AG09309 (cell line): ENCODE data around the gene ECPAS.
"Not testable (repeated sequence)": the region's sequence is repeated elsewhere in the genome, so short reads cannot be mapped to it uniquely, and the experiment has no call there.

Experiments used
- DNase-seq: peaks from one replicate; pipeline ENCODE4 v3.0.0-alpha.2; 2010; ENCODE audit warnings: low read depth
- H3K4me3 ChIP-seq: 2 replicates; pipeline ENCODE4 v1.5.1; 2011; ENCODE audit warnings: mild to moderate bottlenecking, low read depth, low read length, moderate library complexity; ENCODE audit not compliant: control insufficient read depth
- CTCF ChIP-seq: IDR thresholded peaks from 2 replicates; pipeline ENCODE4 v1.5.1; 2011; ENCODE audit warnings: mild to moderate bottlenecking, low read depth, low read length, inconsistent platforms; ENCODE audit not compliant: insufficient read depth, control insufficient read depth; ENCODE audit errors: missing control alignments

Gene ECPAS

GRCh38 chr9:111356481-111357244 lies 127.5 kb downstream of the ECPAS start:
- peak; percentile 74 for DNase-seq
- no peak for TF ChIP-seq CTCF
- peak overlapping the region; percentile 46 for H3K4me3 ChIP-seq

- H3K4me3 ChIP-seq: no peak overlapping the region
- no peak for DNase-seq
- TF ChIP-seq CTCF: no peak
Measured at GRCh38 chr9:111352545-111352944, 131.6 kb downstream of the ECPAS start.

GRCh38 chr9:111350556-111350955 lies 133.6 kb downstream of the ECPAS start:
- no peak for TF ChIP-seq CTCF
- no peak for DNase-seq
- H3K4me3 ChIP-seq: no peak overlapping the region

- DNase-seq: no peak
- H3K4me3 ChIP-seq: no peak overlapping the region
- no peak for TF ChIP-seq CTCF
Measured at GRCh38 chr9:111349766-111350165, 134.4 kb downstream of the ECPAS start.

- no peak for TF ChIP-seq CTCF
- H3K4me3 ChIP-seq: no peak overlapping the region
- DNase-seq: no peak
Measured at GRCh38 chr9:111348821-111349271, 135.3 kb downstream of the ECPAS start.

- not testable (repeated sequence) for H3K4me3 ChIP-seq, DNase-seq
Measured at GRCh38 chr9:111334318-111334863, 149.8 kb downstream of the ECPAS start.

GRCh38 chr9:111330124-111330523 lies 154.1 kb downstream of the ECPAS start, which contains the start of gene OR2K2:
Gene OR2K2 (minus strand): TSS chr9:111330224. CDS start chr9:111328433, 1,791 bp downstream.
- H3K4me3 ChIP-seq: no peak within 1 kb of the TSS
- TF ChIP-seq CTCF: no peak
- no peak for DNase-seq
